HG02588 (cell line): ENCODE measurements around the gene ANKRD34A.
"Not testable (repeated sequence)": the region's sequence is repeated elsewhere in the genome, so short reads cannot be mapped to it uniquely, and the experiment has no call there.

Experiments
- ATAC-seq: cut with Tn5 transposase; IDR thresholded peaks from one replicate; pipeline ENCODE4 v1.9.1; 2021; ENCODE audit warnings: mild to moderate bottlenecking, moderate library complexity; ENCODE audit not compliant: unreplicated experiment

Gene ANKRD34A

GRCh38 chr1:145949219-145949618 is 15.2 kb downstream of the ANKRD34A start:
- ATAC-seq = no peak

GRCh38 chr1:145947551-145947950 is 16.8 kb downstream of the ANKRD34A start:
- ATAC-seq = no peak

GRCh38 chr1:145946477-145946986 is 17.8 kb downstream of the ANKRD34A start:
- ATAC-seq = no peak

- no peak for ATAC-seq
Measured at GRCh38 chr1:145944532-145944931, 19.8 kb downstream of the ANKRD34A start.

DNA sequence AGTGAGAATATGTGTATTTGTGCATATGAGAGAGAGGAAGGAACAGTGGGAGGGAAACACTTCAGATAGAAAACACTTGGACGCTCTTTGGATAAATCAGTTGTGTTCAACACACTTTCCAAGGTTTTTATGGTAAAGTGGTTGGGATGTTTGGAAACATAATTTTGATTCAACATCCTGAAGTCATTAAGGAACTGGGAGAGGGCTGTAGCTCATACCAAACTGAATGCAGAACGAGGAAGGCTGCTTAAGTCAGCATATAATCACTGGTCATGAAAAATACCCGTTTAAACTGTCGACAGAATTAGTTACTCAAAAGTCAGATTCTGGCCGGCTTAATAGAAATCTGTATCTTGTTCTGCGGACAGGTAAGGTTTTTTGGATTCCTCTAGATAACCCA is 21.5 kb downstream of the ANKRD34A start:
- no peak for ATAC-seq

DNA sequence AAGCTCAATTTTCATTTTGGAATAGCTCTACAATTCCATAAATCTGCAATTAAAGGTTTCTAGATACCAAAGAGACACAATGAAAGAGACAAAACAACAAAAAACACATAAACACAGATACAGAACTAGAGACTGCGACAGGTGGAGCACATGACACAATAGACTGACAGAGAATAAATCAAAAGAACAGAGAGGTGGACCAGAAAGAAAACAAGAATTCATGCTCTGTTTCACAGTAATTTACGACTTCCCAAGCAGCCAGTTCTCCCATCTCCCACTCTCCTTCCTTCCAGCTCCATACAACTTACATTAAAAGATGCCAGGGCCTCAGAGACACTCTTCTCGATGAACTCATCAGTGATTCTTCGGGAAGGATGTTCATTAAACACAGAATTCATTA is 22.0 kb downstream of the ANKRD34A start:
- ATAC-seq = no peak

DNA sequence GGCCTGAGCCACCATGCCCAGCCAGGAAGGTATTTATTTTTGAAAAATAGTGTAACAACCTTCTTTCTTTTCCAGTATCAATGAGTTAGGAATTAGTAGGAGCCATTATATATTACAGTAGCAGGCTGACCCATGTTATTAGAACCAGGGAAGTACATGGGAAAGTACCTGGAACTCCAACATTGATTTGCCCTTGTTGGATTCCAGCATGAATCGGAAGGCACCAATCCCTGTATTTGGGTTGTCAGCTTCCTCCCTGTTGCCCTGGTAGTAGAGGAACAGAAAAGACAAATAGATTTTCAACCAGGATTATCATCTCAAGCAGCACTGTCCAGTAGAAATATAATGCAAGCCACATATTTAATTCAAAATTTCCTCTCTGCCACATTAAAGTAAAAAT is 26.9 kb downstream of the ANKRD34A start:
- ATAC-seq = no peak

GRCh38 chr1:145936247-145936646 is 28.1 kb downstream of the ANKRD34A start:
- ATAC-seq = no peak

GRCh38 chr1:145935708-145936107 is 28.7 kb downstream of the ANKRD34A start:
- ATAC-seq = no peak

DNA sequence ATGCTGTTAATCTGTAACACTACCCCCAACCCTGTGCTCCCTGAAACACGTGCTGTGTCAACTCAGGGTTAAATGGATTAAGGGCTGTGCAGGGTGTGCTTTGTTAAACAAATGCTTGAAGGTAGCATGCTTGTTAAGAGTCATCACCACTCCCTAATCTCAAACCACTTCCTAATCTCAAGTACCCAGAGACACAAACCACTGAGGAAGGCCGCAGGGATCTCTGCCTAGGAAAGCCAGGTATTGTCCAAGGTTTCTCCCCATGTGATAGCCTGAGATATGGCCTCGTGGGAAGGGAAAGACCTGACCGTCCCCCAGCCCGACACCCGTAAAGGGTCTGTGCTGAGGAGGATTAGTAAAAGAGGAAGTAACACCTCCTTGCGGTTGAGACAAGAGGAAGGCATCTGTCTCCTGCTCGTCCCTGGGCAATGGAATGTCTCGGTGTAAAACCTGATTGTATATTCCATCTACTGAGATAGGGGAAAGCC is 31.8 kb downstream of the ANKRD34A start:
- ATAC-seq = not testable (repeated sequence)

- no peak for ATAC-seq
Measured at GRCh38 chr1:145927916-145928643, 36.3 kb downstream of the ANKRD34A start.

DNA sequence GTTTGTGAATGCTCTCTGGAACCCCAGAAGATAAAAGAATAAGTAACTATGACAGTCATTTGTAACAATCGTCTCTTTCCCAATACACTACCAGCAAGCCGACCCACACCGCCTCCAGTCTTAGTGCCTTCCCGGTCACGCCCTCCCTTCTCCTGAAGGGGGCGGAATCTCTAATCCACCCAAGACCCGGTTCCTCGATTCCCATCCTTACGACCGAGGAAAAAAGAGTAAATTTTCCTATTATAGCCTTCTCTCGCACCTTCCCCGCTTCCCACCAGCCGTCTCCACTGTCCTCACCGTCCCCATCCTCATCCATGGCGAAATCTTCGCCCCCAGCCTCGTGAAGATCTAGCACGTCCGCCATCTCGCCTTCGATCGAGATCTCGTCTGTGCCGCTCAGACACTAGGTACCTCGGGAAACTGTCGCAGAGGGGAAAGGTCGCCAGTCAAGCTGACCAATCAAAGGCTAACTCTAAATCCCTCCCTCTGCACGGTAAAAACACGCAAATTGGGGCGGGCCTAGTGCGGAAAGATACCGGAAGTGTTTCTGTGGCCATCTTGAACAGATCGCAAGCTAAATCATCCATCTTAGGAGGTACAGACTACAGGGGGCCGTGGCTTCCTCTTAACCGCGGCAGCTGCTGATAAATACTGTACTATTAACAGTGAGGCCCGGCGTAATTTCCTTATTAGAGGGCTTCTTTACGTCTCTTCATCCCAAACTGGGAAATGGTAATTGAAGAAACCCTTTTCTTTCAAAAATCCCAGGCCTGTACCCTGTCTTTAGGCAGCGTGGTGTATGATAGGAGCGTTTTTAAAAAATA is 37.1 kb downstream of the ANKRD34A start, which contains the start of gene RBM8A:
TSS of gene RBM8A (minus strand) at position 422 of the 824 bp plus-strand sequence. CDS start at position 364, 58 bp downstream.
- peak; percentile 91 for ATAC-seq

DNA sequence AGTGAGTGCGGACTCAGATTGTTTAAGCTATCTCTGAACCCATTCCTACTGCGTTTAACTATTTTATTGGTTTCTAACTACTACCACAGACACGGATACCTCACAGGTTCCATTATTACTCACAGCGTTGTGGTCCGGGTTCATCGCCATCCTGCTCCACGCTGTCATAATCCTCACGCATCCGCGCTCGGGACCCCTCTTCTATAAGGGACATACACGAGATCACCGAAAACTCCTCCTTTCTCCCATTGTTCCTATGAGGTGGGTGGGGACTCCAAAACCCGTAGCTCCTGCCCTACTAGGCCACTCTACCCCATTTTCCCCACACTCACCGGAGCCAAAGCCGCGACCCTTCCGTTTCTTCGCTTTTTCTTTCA is 37.7 kb downstream of the ANKRD34A start:
- ATAC-seq = no peak

DNA sequence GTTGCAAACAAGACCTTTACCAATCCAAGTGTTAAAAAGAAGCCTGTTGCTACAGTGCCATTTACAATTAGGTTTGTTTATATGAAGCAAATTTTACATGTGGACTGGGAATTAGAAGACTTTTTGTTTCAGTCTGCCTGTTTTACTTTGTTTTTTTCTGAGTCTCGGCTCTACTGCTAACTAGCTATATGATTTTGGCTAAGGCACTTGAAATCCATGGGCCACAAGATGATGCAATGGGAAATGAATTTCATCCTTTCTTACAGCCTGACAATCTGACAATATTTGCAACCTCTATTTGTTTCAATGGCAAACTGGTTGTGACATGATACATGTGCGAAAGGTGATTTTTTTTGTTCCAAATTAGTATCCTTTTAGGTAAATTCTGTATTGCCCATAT is 42.1 kb downstream of the ANKRD34A start:
- ATAC-seq = no peak

DNA sequence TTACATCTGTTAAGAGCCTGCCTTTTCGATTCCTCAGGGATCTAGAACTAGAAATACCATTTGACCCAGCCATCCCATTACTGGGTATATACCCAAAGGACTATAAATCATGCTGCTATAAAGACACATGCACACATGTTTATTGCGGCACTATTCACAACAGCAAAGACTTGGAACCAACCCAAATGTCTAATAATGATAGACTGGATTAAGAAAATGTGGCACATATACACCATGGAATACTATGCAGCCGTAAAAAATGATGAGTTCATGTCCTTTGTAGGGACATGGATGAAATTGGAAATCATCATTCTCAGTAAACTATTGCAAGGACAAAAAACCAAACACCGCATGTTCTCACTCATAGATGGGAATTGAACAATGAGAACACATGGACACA is 44.1 kb downstream of the ANKRD34A start:
- ATAC-seq = not testable (repeated sequence)

- peak; percentile 81 for ATAC-seq
Measured at GRCh38 chr1:145918992-145919939, 45.1 kb downstream of the ANKRD34A start.

GRCh38 chr1:145918144-145918991 is 46.0 kb downstream of the ANKRD34A start, which contains the start of gene PEX11B:
TSS of gene PEX11B (minus strand) at chr1:145918717. CDS start at chr1:145918688, 29 bp downstream.
- ATAC-seq = peak; percentile 80

DNA sequence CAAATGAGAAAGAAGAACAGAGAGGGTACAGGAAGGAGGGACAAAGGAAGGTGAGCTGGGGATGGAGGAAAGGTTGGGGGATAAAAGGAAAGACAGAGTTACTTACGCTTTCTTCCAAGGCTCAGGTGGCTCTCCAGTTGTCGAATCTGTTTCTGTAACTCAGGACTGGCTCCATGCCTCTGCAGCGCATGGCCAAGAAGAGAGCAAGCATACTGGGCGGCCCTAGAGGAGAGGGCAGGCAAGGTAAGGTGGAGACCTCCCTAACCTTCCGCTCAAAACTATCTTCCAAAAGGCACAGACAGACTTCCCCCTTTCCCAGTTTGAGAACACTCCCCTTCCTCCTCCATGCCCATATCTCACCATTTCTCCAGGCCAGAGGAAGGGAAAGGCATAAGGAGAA is 46.8 kb downstream of the ANKRD34A start:
- no peak for ATAC-seq

DNA sequence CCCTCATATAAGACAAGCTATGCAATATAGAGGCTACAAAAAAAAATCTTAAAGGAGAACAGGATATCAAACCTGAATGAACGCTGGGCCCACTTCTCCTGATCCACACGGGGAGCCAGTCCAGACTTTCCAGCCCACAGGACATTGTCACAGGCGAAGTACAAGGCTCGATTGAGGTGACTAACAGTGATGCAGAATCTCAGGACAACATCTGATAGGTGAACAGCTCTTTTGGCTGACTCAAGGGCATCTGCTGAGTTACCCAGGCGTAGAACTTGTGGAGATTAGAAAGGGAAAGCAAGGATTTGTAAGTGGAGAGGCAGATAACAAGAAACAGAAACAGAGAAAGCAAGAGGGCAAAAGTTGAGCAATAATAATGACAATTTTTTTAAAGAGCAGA is 47.6 kb downstream of the ANKRD34A start:
- ATAC-seq = no peak
